Measurements from ENCODE around the gene RIMBP2. TPM values are rescaled to one million over a fixed set of nuclear protein-coding genes. Genes with fewer than 3 reads are reported as not detected.
A peak's percentile ranks its signal among the peaks of the same experiment; 100 is the strongest.

The RIMBP2 gene, protein sequence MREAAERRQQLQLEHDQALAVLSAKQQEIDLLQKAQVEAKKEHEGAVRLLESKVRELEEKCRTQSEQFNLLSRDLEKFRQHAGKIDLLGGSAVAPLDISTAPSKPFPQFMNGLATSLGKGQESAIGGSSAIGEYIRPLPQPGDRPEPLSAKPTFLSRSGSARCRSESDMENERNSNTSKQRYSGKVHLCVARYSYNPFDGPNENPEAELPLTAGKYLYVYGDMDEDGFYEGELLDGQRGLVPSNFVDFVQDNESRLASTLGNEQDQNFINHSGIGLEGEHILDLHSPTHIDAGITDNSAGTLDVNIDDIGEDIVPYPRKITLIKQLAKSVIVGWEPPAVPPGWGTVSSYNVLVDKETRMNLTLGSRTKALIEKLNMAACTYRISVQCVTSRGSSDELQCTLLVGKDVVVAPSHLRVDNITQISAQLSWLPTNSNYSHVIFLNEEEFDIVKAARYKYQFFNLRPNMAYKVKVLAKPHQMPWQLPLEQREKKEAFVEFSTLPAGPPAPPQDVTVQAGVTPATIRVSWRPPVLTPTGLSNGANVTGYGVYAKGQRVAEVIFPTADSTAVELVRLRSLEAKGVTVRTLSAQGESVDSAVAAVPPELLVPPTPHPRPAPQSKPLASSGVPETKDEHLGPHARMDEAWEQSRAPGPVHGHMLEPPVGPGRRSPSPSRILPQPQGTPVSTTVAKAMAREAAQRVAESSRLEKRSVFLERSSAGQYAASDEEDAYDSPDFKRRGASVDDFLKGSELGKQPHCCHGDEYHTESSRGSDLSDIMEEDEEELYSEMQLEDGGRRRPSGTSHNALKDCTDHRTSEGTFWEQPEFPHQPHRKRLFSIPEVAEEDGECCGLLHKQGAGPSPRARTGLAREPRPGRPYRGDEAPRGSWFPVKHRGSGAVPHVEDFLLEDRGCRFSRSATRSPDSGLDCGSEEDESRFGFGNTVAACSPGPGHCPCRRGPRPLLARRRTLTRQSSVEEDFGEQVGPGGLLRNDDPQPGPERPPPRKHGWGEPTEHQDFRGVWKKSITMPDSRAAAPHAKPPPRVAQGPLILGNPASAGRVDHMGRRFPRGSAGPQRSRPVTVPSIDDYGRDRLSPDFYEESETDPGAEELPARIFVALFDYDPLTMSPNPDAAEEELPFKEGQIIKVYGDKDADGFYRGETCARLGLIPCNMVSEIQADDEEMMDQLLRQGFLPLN (N-terminal part only)
- 0.20 TPM for polyA plus RNA-seq (2013)

GRCh38 chr12:130715998-130716968, at the start of gene RIMBP2:
TSS of gene RIMBP2 (minus strand) at chr12:130716299. CDS start at chr12:130479013, 237,286 bp downstream.
- peak; percentile 46 to 74 (median 60) for DNase-seq
- Histone ChIP-seq H3K36me3 (ENCODE audit: control insufficient read depth in 4 of 4, insufficient read depth in 4 of 4, low read length in 3 of 4) (no peaks in the 10 kb centered on the region), H3K27ac (ENCODE audit: insufficient read depth in 1 of 2, low read depth in 1 of 2, low read length in 2 of 2, poor library complexity in 1 of 2, severe bottlenecking in 2 of 2) (no peak within 1 kb of the TSS), H3K9me3 (ENCODE audit: control extremely low read depth in 1 of 5, control insufficient read depth in 4 of 5, insufficient read depth in 2 of 5, low read depth in 1 of 5, low read length in 4 of 5) (peaks cover 0 to 7% (median 4%) of the 10 kb centered on the region in 5 experiments), H3K27me3 (replicated peaks in 2 of 5; ENCODE audit: control insufficient read depth in 4 of 5, insufficient read depth in 5 of 5, low read length in 4 of 5) (peaks cover 6 to 68% (median 30%) of the 10 kb centered on the region in 5 experiments), H3K4me3 (ENCODE audit: control insufficient read depth in 1 of 7, extremely low read depth in 1 of 7, insufficient read depth in 4 of 7, low read depth in 2 of 7, low read length in 6 of 7) (peak within 1 kb of the TSS in 4 of 7 experiments; percentile 15 to 70 (median 62)), H3K4me1 (ENCODE audit: control extremely low read depth in 1 of 4, control insufficient read depth in 4 of 4, insufficient read depth in 4 of 4, low read length in 3 of 4) (peaks cover 0 to 31% (median 19%) of the 10 kb centered on the region in 4 experiments)
- WGBS (ENCODE audit: insufficient coverage) = 1% methylated on average over 22 of the region's 35 CpGs
- ChIA-PET CTCF (interaction anchor here (1.0 to 1.4 kb wide), 3 partner anchors 31 to 54 kb away, joined by 3 read pairs; no protein-coding TSS in a partner anchor), POLR2A (no interaction called here)

DNA sequence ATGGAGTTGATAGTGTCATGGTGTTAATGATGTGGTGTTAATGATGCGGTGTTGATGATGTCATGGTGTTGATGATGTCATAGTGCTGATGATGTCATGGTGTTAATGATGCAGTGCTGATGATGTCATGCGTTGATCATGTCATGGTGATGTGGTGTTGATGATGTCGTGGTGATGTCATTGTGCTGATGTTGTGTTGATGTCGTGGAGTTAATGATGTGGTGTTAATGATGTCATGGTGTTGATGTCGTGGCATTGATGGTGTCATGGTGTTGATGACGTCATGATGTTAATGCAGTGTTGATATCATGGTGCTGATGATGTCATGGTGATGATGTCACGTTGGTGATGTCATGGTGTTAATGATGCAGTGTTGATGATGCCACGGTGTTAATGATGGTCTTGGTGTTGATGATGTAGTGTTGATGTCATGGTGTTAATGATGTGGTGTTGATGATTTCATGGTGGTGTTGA, 49.1 kb upstream of the RIMBP2 start:
- 99% methylated on average over 8 of the region's 8 CpGs for WGBS (ENCODE audit: insufficient coverage)
- peaks cover 0 to 19% (median 0%) of the 10 kb centered on the region in 5 experiments for H3K9me3 ChIP-seq (ENCODE audit: control extremely low read depth in 1 of 5, control insufficient read depth in 4 of 5, insufficient read depth in 2 of 5, low read depth in 1 of 5, low read length in 4 of 5)
- peaks cover 0 to 14% (median 2%) of the 10 kb centered on the region in 5 experiments for H3K27me3 ChIP-seq (replicated peaks in 2 of 5; ENCODE audit: control insufficient read depth in 4 of 5, insufficient read depth in 5 of 5, low read length in 4 of 5)
- no peaks in the 10 kb centered on the region for H3K36me3 ChIP-seq (ENCODE audit: control insufficient read depth in 4 of 4, insufficient read depth in 4 of 4, low read length in 3 of 4)
- H3K4me1 ChIP-seq (ENCODE audit: control extremely low read depth in 1 of 4, control insufficient read depth in 4 of 4, insufficient read depth in 4 of 4, low read length in 3 of 4) = peaks cover 0 to 27% (median 20%) of the 10 kb centered on the region in 4 experiments
- DNase-seq = peak; percentile 26 to 88 (median 83)
- no peak overlapping the region for H3K4me3 ChIP-seq (ENCODE audit: control insufficient read depth in 1 of 7, extremely low read depth in 1 of 7, insufficient read depth in 4 of 7, low read depth in 2 of 7, low read length in 6 of 7)
- CTCF ChIA-PET = interaction anchor here (1.3 kb wide), 1 partner anchor 367 kb away, joined by 4 read pairs; no protein-coding TSS in a partner anchor
- no peak overlapping the region for H3K27ac ChIP-seq (ENCODE audit: insufficient read depth in 1 of 2, low read depth in 1 of 2, low read length in 2 of 2, poor library complexity in 1 of 2, severe bottlenecking in 2 of 2)
- POLR2A ChIA-PET = no interaction called here

DNA sequence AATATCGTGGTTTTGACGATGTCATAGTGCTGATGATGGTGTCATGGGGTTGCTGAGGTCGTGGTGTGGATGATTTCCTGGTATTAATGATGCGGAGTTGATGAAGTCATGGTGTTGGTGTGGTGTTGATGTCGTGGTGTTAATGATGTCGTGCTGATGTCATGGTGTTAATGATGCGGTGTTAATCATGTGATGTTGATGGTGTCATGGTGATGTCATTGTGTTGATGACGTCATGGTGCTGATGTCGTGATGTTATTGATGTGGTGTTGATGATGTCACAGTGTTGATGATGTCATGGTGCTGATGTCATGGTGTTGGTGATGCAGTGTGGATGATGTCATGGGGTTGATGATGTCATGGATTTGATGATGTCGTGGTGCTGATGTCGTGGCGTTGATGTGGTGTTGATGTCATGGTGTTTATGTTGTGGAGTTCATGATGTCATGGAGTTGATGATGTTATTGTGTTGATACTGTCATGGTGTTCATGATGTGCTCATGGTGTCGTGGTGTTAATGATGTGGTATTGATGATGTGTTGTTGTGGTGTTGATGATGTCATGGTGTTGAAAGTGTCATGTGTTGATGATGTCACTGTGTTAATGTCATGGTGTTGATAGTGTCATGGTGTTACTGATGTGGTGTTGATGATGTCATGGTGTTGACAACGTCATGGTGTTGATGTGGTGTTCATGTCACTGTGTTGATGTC, 48.5 kb upstream of the RIMBP2 start:
- H3K27ac ChIP-seq (ENCODE audit: insufficient read depth in 1 of 2, low read depth in 1 of 2, low read length in 2 of 2, poor library complexity in 1 of 2, severe bottlenecking in 2 of 2) = no peak overlapping the region
- peaks cover 0 to 33% (median 25%) of the 10 kb centered on the region in 4 experiments for H3K4me1 ChIP-seq (ENCODE audit: control extremely low read depth in 1 of 4, control insufficient read depth in 4 of 4, insufficient read depth in 4 of 4, low read length in 3 of 4)
- DNase-seq = peak; percentile 49 to 94 (median 89)
- H3K36me3 ChIP-seq (ENCODE audit: control insufficient read depth in 4 of 4, insufficient read depth in 4 of 4, low read length in 3 of 4) = no peaks in the 10 kb centered on the region
- POLR2A ChIA-PET = no interaction called here
- H3K9me3 ChIP-seq (ENCODE audit: control extremely low read depth in 1 of 5, control insufficient read depth in 4 of 5, insufficient read depth in 2 of 5, low read depth in 1 of 5, low read length in 4 of 5) = peaks cover 0 to 19% (median 0%) of the 10 kb centered on the region in 5 experiments
- WGBS (ENCODE audit: insufficient coverage) = 99% methylated on average over 13 of the region's 14 CpGs
- CTCF ChIA-PET = no interaction called here
- no peak overlapping the region for H3K4me3 ChIP-seq (ENCODE audit: control insufficient read depth in 1 of 7, extremely low read depth in 1 of 7, insufficient read depth in 4 of 7, low read depth in 2 of 7, low read length in 6 of 7)
- H3K27me3 ChIP-seq (replicated peaks in 2 of 5; ENCODE audit: control insufficient read depth in 4 of 5, insufficient read depth in 5 of 5, low read length in 4 of 5) = peaks cover 0 to 14% (median 3%) of the 10 kb centered on the region in 5 experiments

GRCh38 chr12:130764073-130764472, 48.0 kb upstream of the RIMBP2 start:
- 94% methylated on average over 4 of the region's 4 CpGs for WGBS (ENCODE audit: insufficient coverage)
- no peak overlapping the region for H3K27ac ChIP-seq (ENCODE audit: insufficient read depth in 1 of 2, low read depth in 1 of 2, low read length in 2 of 2, poor library complexity in 1 of 2, severe bottlenecking in 2 of 2)
- H3K27me3 ChIP-seq (replicated peaks in 2 of 5; ENCODE audit: control insufficient read depth in 4 of 5, insufficient read depth in 5 of 5, low read length in 4 of 5) = peaks cover 0 to 14% (median 3%) of the 10 kb centered on the region in 5 experiments
- H3K4me3 ChIP-seq (ENCODE audit: control insufficient read depth in 1 of 7, extremely low read depth in 1 of 7, insufficient read depth in 4 of 7, low read depth in 2 of 7, low read length in 6 of 7) = no peak overlapping the region
- DNase-seq = peak; percentile 26 to 83 (median 83)
- ChIA-PET CTCF (interaction anchor here (1.7 kb wide), 1 partner anchor 64 kb away, joined by 7 read pairs; no protein-coding TSS in a partner anchor), POLR2A (no interaction called here)
- peaks cover 0 to 19% (median 0%) of the 10 kb centered on the region in 5 experiments for H3K9me3 ChIP-seq (ENCODE audit: control extremely low read depth in 1 of 5, control insufficient read depth in 4 of 5, insufficient read depth in 2 of 5, low read depth in 1 of 5, low read length in 4 of 5)
- H3K4me1 ChIP-seq (ENCODE audit: control extremely low read depth in 1 of 4, control insufficient read depth in 4 of 4, insufficient read depth in 4 of 4, low read length in 3 of 4) = peaks cover 0 to 35% (median 25%) of the 10 kb centered on the region in 4 experiments
- H3K36me3 ChIP-seq (ENCODE audit: control insufficient read depth in 4 of 4, insufficient read depth in 4 of 4, low read length in 3 of 4) = no peaks in the 10 kb centered on the region

DNA sequence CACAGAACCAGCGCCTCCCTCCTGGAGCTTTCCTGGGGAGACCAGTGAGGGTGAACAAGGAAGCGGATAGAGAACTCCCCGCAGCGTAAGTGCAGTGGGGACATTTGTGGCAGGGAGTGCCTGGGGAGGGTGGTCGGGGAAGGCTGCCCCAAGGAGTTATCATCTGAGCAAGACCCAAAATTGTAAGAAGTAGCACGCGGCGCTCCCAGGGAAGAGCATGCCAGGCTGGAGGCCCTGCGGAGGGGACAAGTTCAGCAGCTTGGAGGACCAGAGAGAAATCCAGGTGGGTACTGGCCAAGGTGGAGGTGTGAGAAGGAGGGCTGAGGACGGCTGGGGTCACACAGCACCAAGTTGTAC, 46.2 kb upstream of the RIMBP2 start:
- DNase-seq = no peak
- no peak overlapping the region for H3K27ac ChIP-seq (ENCODE audit: insufficient read depth in 1 of 2, low read depth in 1 of 2, low read length in 2 of 2, poor library complexity in 1 of 2, severe bottlenecking in 2 of 2)
- WGBS (ENCODE audit: insufficient coverage) = 30% methylated on average over 10 of the region's 10 CpGs
- CTCF ChIA-PET = interaction anchor here (1.1 to 1.7 kb wide), 5 partner anchors 9 to 66 kb away, joined by 4 to 7 read pairs (median 4); no protein-coding TSS in a partner anchor
- peak overlapping the region in 3 of 7 experiments; percentile 47 to 65 (median 53) for H3K4me3 ChIP-seq (ENCODE audit: control insufficient read depth in 1 of 7, extremely low read depth in 1 of 7, insufficient read depth in 4 of 7, low read depth in 2 of 7, low read length in 6 of 7)
- H3K27me3 ChIP-seq (replicated peaks in 2 of 5; ENCODE audit: control insufficient read depth in 4 of 5, insufficient read depth in 5 of 5, low read length in 4 of 5) = peaks cover 0 to 10% (median 3%) of the 10 kb centered on the region in 5 experiments
- no peaks in the 10 kb centered on the region for H3K36me3 ChIP-seq (ENCODE audit: control insufficient read depth in 4 of 4, insufficient read depth in 4 of 4, low read length in 3 of 4)
- H3K9me3 ChIP-seq (ENCODE audit: control extremely low read depth in 1 of 5, control insufficient read depth in 4 of 5, insufficient read depth in 2 of 5, low read depth in 1 of 5, low read length in 4 of 5) = peaks cover 0 to 19% (median 0%) of the 10 kb centered on the region in 5 experiments
- POLR2A ChIA-PET = no interaction called here
- H3K4me1 ChIP-seq (ENCODE audit: control extremely low read depth in 1 of 4, control insufficient read depth in 4 of 4, insufficient read depth in 4 of 4, low read length in 3 of 4) = peaks cover 0 to 35% (median 25%) of the 10 kb centered on the region in 4 experiments
